HS-27A (cell line): ENCODE results near the gene SH3PXD2A.
"Not testable (repeated sequence)": the region's sequence is repeated elsewhere in the genome, so short reads cannot be mapped to it uniquely, and the experiment has no call there.

ENCODE experiments used
- DNase-seq: peaks from one replicate; pipeline ENCODE4 v3.0.0-alpha.2; 2012; ENCODE audit warnings: low read depth, missing footprints

Gene SH3PXD2A

GRCh38 chr10:103834436-103835095 is 20.8 kb downstream of the SH3PXD2A start:
- DNase-seq = no peak

- DNase-seq = no peak
These were observed 21.5 kb downstream of the SH3PXD2A start for GRCh38 chr10:103833731-103834365.

- no peak for DNase-seq
These were observed 22.6 kb downstream of the SH3PXD2A start for GRCh38 chr10:103832806-103833205.

GRCh38 chr10:103829838-103830465 is 25.4 kb downstream of the SH3PXD2A start:
- DNase-seq = no peak

- no peak for DNase-seq
These were observed 26.1 kb downstream of the SH3PXD2A start for GRCh38 chr10:103829278-103829677.

- no peak for DNase-seq
These were observed 26.7 kb downstream of the SH3PXD2A start for GRCh38 chr10:103828587-103829197.

GRCh38 chr10:103828107-103828506 is 27.3 kb downstream of the SH3PXD2A start:
- DNase-seq = no peak

GRCh38 chr10:103826885-103827284 is 28.5 kb downstream of the SH3PXD2A start:
- no peak for DNase-seq

GRCh38 chr10:103824281-103824680 is 31.1 kb downstream of the SH3PXD2A start:
- DNase-seq = no peak

GRCh38 chr10:103823706-103824272 is 31.6 kb downstream of the SH3PXD2A start:
- DNase-seq = no peak

- DNase-seq = no peak
These were observed 32.6 kb downstream of the SH3PXD2A start for GRCh38 chr10:103822800-103823199.

GRCh38 chr10:103822107-103822716 is 33.2 kb downstream of the SH3PXD2A start:
- DNase-seq = no peak

- no peak for DNase-seq
These were observed 35.0 kb downstream of the SH3PXD2A start for GRCh38 chr10:103820101-103821062.

GRCh38 chr10:103819493-103819892 is 35.9 kb downstream of the SH3PXD2A start:
- no peak for DNase-seq

- DNase-seq = no peak
These were observed 36.5 kb downstream of the SH3PXD2A start for GRCh38 chr10:103818765-103819374.

GRCh38 chr10:103818105-103818504 is 37.3 kb downstream of the SH3PXD2A start:
- no peak for DNase-seq

GRCh38 chr10:103816431-103816830 is 38.9 kb downstream of the SH3PXD2A start:
- DNase-seq = no peak

- DNase-seq = no peak
These were observed 40.6 kb downstream of the SH3PXD2A start for GRCh38 chr10:103814626-103815370.

GRCh38 chr10:103814105-103814504 is 41.3 kb downstream of the SH3PXD2A start:
- DNase-seq = no peak

- not testable (repeated sequence) for DNase-seq
These were observed 42.1 kb downstream of the SH3PXD2A start for GRCh38 chr10:103813312-103813711.
